ENCODE measurements around the gene PARVB.

Gene PARVB

DNA sequence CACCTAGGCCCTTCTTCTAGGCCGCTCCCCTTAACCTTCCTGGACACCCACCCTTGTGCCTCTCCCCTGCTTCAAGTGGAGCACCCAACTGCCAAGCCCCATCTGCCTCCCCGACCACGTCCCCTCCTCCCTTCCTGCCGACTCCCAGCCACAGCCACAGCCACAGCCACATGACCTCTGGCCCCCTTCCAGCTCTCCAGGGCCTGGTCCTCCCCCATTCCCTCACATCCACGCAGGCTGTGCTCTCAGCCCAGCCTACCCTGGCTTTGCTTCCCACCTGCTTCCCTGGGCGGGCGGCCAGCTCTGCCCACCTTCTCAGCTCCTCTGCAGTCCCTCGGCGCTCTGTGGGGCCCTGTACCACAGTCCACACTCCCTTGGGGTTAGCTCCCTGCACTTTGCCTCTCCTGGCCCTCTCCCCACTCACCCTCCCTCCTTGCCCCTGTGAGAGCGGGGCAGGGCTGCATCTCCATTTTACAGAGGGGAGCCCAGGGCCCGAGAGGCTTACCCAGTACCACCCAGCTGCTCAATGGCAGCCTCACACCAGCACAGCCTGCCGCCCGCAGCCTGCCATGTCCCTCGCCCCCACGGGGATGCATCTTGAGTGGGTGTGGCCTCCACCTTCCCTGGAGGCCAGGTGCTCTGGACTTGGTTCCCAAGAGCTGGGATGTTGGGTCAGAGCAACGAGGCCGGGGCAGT lies 176.9 kb downstream of the PARVB start:
- no peak for DNase-seq (ENCODE audit: low spot score)

- no peak for DNase-seq (ENCODE audit: low spot score)
Observed at GRCh38 chr22:44201665-44202064, 177.6 kb downstream of the PARVB start.

GRCh38 chr22:44202261-44202789 lies 178.2 kb downstream of the PARVB start:
- no peak for DNase-seq (ENCODE audit: low spot score)

DNA sequence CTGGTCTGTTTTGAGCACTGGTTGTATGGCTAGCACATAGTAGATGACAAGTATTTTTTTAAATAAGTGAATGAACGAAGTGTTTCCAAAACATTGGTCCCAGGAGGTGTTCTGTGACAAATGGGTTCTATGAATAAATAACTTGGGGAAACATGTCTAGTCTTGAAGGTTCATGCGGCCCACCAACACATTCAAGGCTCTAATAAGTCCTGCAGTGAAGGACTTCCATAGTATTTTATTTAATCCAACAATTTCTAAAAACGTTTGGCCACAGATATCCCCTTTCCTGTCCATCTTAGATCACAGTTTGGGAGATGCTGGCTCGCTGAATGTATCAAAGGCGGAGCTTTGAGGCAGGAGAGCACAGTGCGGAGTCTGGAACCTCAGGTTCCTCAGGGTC lies 179.1 kb downstream of the PARVB start:
- no peak for DNase-seq (ENCODE audit: low spot score)

DNA sequence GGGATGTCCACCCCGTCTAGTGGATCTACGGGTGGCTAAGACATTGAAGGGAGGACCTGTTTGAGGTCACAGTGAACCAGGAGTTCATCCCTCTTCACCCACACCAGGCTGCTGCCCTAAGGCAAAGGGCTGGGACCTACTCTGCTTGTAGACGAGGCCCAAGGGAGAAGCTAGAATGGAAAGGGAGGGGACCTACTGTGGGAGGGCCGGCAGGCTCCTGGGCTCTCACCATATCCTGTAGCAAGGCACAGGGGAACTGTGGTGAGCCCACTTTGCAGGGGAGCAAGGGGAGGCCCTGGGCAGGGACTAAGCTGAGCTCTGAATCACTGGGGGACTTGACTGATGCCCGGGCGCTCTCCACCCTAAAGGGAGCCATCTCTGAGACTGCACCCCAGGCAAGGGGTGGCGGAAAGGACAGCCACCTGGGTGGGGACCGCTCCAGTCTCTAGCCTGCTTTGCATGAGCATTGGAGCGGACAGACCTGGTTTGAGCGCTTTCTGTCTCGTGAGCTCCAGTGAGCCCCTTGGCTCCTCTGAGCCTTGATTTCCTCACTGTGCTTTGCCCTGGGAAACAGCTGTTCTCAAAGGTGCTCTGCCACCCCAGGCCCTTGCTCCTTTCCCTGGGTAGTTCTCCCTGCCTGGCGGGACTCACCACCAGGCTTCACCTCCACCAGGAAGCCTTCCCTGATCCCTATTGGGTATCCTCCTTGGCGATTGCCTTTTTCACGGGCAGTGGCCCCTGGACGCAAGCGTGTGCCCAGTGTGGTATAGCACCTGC lies 180.8 kb downstream of the PARVB start:
- peak; percentile 30 for DNase-seq (ENCODE audit: low spot score)

DNA sequence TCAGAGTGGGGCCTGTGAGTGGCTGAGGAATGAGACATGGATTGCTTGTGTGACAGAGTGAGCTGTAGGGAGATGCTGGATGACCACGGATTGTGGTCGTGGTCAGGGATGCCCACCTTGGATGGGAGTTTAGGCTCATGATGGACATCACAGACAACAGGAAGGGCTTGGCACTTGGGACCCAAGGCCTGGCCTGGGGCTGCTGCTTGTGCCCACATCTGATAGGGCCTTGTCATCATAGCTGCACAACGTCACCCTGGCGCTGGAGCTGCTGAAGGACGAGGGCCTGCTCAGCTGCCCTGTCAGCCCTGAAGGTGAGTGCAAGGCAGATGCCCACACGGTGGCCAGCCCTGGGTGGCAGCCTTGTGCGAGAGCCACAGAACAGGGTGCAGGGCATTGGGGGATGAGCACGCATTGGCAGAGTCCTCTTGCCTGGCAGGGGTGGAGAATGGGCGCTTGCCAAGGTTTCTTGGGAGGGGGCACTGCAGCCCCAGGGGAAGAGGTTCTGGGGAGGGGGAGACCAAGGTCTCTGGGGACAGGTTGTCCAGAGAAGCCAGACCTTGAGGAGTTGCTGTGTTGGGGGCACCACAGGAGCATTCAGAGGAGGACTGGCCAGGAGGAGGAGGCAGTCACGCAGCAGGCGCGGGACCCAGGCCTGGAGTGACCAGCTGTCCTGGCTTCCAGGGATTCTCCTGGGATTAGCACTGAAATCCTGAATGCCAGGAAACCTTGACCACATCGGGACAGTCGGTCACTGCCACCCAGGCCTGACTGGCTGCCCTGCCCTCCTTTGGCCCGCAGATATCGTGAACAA lies 181.6 kb downstream of the PARVB start:
- DNase-seq (ENCODE audit: low spot score) = peak; percentile 61

DNA sequence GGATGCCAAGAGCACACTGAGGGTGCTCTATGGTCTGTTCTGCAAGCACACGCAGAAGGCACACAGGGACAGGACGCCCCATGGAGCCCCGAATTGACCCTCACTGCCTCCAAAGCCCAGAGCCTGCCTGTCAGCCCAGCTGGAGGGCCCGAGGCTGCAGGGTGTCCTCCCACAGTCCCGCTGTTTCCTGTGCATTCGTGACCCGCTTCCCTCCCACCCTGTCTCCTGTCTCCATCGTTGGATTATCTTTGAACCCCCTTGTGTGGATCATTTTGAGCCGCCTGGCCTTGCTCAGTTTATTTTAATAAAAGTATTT lies 182.2 kb downstream of the PARVB start:
- no peak for DNase-seq (ENCODE audit: low spot score)

GRCh38 chr22:44206696-44207095 lies 182.6 kb downstream of the PARVB start:
- DNase-seq (ENCODE audit: low spot score) = peak; percentile 57

GRCh38 chr22:44207173-44207980 lies 183.3 kb downstream of the PARVB start:
- DNase-seq (ENCODE audit: low spot score) = peak; percentile 59

- DNase-seq (ENCODE audit: low spot score) = peak; percentile 33
Observed at GRCh38 chr22:44207981-44208317, 183.8 kb downstream of the PARVB start.

- DNase-seq (ENCODE audit: low spot score) = no peak
Observed at GRCh38 chr22:44209343-44209742, 185.2 kb downstream of the PARVB start.

DNA sequence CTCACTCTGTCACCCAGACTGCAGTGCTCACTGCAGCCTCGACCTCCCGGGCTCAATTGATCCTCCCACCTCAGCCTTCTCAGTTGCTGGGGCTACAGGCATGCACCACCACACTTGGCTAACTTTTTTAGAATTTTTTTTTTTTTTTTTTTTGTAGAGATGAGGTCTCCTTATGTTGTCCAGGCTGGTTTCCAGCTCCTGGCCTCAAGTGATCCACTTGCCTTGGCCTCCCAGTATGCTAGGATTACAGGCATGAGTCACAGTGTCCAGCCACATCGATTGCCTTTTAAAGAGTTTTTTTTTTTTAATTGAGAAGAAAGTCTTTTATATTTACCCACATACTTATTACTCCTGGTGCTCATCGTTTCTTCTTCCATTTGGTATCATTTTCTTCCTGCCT lies 186.6 kb downstream of the PARVB start:
- no peak for DNase-seq (ENCODE audit: low spot score)

DNA sequence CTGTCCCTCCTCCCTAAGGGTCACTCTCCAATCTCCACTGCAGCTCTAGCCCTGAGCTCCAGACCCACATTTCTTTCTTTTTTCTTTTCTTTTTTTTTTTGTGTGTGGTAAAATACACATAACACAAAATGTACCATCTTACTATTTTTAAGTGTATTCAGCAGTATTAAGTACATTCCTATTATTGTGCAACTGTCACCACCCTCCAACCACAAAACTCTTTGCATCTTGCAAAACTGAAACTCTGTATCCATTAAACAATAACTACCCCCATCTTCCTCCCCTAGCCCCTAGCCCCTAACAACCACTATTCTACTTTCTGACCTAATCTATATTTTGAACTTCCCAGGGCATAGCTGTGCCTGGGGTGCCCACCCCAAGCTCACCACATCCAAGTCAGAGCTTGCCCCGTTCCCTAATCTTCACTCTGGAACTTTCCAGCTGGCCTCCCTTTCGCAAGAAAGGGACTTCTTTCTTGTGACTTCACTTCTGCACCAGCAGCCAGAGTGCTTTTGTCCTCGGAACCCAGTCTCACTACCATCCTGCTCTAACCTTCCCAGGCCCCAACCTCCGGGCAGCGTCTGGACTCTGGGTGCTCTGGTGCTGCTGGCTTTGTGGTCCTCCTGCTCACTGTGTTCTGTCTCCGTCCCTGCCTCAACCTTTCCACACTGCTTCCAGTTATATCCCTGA lies 187.3 kb downstream of the PARVB start:
- DNase-seq (ENCODE audit: low spot score) = no peak

DNA sequence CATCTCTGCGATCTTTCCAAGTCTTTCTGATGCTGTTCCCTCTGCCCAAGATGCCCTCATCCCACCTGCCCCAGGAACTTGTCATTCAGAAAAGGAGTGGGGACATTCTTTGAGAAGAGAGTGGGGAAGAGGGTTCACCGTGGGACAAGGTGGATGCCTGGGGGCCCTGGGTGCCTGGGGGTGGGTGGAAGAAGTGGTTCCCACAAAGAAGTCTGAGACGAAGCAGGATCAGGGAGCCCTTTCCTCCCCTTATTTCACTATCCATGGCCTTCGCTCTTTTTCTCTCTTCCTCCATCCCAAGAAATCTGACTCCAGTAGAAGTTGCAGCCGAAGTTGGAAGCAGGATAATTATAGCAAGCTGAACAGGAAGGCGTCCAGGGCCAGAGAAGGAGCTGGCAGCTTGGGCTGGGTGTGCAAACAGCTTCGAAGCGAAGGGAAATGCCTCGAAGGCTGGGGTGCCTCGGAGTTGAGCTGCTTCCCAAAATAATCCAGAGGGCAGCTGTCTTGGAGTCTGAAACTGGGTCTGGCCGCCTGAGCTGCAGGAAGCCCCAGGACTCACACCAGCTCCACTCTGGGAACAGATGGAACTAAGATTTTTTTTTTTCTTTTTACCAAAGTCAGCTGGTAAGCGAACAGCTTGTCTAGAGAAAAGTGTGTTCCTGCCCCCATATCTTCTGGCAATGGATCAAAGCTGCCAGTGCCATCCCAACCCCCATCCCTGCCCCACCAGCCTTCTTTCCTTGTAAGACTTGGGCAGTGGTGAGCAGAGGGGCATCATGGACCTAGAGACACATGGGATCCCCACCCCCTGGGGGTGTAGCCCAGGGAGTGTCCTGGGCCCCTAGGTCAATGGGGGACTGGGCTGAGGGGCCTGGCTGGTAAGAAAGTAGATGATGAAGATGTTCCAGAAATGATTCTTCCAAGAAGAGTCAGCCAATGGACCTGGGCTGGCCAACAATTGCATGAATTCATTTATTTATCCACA lies 188.1 kb downstream of the PARVB start:
- DNase-seq (ENCODE audit: low spot score) = no peak

DNA sequence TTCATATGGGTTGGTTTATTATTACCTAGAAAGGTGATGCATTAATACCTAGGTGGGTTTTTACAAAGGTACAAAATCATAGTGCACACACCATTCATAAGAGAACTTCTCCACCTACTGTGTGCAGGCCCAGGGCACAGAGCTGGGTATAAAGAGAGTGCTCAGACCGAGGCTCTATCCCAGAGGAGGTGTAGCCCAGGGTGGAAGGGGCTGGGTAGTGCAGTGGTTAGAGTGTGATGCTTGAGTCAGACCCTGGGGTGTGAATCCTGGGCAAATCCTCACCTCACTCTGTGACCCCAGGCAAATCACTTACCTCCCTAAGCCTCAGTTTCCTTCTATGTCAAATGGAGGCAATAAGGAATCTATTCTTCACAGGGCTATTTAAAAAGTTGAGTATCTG lies 188.8 kb downstream of the PARVB start:
- no peak for DNase-seq (ENCODE audit: low spot score)

GRCh38 chr22:44213489-44214043 lies 189.5 kb downstream of the PARVB start:
- DNase-seq (ENCODE audit: low spot score) = no peak

DNA sequence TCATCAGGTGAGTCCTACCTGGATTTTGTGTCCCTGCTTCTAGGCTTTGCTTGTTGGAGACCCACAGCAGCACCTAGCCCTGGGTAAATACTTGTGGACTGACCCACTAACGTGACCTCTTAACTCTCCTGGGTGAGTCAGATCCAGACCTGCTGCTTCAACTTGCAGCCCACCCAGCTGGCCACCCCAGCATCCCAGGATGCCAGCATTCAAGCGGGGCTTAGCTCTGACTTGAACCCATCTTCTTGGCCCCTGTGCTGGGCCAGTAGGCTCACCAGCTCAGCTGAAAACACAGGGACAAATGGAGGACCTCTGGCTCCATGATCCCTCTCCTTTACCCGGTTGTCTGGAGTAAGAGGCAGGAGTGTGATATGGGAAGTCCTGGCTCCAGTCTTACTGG lies 190.1 kb downstream of the PARVB start:
- DNase-seq (ENCODE audit: low spot score) = no peak

- DNase-seq (ENCODE audit: low spot score) = no peak
Observed at GRCh38 chr22:44214764-44215163, 190.7 kb downstream of the PARVB start.

DNA sequence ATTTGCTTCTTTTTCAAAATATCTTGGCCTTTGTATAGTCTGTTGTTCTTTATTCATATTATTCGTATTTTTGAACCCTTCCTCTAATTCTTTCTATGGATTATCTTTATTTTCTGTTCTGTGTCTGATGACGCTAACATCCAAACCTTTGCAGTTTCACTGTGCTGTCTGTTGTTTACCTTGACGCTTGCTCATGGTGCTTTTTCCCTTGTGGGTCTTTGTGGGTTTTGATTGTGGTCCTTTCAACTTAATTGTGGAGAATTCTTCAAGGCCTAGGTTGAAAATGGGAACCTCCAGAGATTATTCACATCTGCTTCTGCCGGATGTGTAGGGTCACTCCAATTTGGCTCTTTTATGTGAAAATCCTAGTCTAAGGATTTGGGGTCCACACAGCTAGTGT lies 191.2 kb downstream of the PARVB start:
- no peak for DNase-seq (ENCODE audit: low spot score)

- no peak for DNase-seq (ENCODE audit: low spot score)
Observed at GRCh38 chr22:44217346-44217745, 193.2 kb downstream of the PARVB start.
